C4-2B (cell line): ENCODE measurements around the gene PHLPP1.

Experiments used
- CTCF ChIP-seq: fragments of 450-650 bp; conservative IDR thresholded peaks from 2 replicates; pipeline ENCODE4 v1.5.1; 2017; ENCODE audit warnings: mild to moderate bottlenecking
- ZFX ChIP-seq: fragments of 450-650 bp; IDR thresholded peaks from 2 replicates; pipeline ENCODE4 v1.6.1; 2017

DNA sequence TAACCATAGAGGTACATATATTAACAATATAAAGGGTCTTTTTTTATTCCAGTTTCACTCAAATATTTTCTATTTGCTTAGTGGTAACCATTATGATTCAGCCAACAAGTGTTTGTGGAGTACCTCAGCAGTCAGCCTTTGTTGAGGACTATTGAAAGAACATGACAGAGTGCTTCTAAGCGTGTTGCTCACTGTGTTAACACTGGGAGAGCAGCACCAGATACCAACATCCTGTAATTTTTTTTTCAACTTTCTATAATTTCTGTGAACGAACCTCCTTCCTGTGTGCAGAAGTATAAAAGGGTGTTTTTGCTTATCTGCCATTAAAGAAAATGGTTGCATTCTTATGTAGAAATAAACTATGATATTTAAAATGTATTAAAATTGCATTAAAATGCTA lies 239.0 kb downstream of the PHLPP1 start:
- TF ChIP-seq CTCF (no peak), ZFX (no peak)
